ENCODE data around the gene MYO1E.

DNA sequence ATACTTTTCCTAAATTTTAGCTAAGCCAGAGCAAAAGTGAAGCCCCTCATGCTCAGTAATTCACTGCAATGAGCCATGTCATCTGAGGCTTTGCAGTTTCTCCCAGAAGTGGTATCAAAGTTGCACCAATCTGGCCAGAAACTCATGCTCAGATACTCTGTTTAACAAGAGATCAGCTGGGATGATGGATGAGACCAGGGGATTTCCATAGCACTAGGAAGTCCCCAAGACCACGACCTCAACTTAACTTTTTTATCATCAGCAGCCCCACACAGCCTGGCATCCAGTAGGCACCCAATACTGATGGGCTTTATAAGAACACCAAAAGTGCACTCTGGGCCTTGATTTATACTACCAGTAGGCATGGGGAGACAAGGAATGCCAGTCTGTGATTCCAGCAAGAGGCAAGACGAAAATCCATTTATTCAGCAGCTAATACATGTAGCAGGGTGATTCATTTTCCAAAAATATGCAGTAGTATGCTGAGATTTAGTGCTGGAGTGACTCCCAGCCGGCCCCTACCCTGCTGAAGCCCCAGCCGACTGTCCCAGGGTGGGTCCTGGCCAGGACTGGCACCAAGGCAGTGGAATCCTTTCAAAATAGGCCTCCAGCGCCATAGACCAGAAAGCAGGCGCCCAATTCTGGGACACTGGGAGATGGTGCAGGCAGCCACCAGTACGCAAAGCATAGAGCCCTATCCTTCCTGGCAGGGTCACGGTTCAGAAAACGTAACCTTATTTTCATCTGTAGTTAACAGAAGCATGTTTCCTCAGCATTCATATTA is 166.6 kb downstream of the MYO1E start:
- TF ChIP-seq, protein P1, sequence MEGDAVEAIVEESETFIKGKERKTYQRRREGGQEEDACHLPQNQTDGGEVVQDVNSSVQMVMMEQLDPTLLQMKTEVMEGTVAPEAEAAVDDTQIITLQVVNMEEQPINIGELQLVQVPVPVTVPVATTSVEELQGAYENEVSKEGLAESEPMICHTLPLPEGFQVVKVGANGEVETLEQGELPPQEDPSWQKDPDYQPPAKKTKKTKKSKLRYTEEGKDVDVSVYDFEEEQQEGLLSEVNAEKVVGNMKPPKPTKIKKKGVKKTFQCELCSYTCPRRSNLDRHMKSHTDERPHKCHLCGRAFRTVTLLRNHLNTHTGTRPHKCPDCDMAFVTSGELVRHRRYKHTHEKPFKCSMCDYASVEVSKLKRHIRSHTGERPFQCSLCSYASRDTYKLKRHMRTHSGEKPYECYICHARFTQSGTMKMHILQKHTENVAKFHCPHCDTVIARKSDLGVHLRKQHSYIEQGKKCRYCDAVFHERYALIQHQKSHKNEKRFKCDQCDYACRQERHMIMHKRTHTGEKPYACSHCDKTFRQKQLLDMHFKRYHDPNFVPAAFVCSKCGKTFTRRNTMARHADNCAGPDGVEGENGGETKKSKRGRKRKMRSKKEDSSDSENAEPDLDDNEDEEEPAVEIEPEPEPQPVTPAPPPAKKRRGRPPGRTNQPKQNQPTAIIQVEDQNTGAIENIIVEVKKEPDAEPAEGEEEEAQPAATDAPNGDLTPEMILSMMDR (IDR thresholded peaks at IDR 0.05; ENCODE audit: low read depth, low read length, poor library complexity, severe bottlenecking): no peak
- no peak for TF ChIP-seq EZH2phosphoT487 (IDR thresholded peaks at IDR 0.05; ENCODE audit: borderline replicate concordance, low read length)
